Tongue (tissue), 2 donors: ENCODE measurements around the gene GLYATL1B. TPM values are rescaled to one million over a fixed set of nuclear protein-coding genes. Genes with fewer than 3 reads are reported as not detected.
A peak's percentile ranks its signal among the peaks of the same experiment; 100 is the strongest.
"Not testable (repeated sequence)": the region's sequence is repeated elsewhere in the genome, so short reads cannot be mapped to it uniquely, and the experiment has no call there.

Experiments
- DNase-seq: peaks from one replicate; pipeline ENCODE4 v3.0.0-alpha.2; 2015
- total RNA-seq: library from RNA; depleted of rRNA; stranded (reverse); fragments of >200 nt; gene quantifications from one replicate; pipeline ENCODE4 v1.2.3, GENCODE V29; 2014

GLYATL1B gene
- total RNA-seq, 1 donor from 2014 or later: not detected

DNA sequence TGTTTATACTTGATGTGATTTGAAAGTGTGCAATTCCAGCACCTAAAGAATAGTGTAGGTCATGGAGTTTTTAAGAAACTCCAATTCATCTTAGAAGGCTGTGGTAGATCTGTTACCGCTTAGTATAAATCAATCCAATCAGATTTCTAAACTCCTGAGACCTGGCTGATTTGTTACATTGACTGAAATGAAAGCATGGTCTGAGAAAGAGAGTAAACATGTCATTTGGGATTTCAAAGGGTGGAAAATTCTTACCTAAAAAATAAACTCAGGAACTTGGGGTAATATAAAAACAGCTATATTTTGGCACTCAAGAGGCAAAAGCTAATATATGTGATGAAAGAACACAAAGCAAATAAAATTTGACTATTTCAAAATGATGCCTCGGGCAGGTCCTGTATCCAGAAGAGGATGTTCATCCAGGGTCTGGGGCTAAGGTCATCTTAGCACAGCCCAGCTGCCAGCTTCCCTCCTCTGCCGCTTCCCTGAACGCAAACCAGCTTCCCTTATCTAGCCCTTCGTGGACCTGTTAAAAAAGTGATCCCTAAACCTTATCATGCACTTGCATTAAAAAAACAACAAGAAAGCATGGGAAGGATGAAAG lies 10.0 kb downstream of the GLYATL1B start:
- not testable (repeated sequence) for DNase-seq

DNA sequence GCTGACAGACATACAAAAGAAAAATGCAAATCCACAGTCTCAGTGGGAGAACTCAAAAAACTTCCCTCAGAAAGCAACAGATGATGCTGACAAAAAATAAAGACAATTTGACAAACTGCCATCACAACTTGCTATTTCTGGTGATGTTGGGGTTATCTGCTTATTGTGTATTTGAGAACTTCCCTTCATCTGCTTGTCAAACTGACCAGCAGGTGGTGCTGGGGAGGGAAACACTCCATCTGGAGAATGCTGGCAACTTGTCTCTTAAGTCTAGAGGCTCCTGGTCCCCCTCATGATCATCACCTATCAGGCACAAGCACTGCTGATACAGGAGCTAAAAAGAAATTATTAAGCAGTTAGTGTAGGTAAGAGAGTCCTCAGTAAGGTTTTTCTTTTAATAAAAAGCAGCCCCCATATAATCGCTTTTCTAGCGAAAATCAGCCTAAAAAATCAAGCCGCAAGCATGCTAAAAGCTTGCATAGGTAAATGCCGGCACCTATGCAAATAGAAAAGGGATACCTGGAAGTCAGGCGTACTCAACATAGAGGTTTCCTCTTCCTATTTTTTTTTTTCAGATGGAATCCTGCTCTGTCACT lies 11.1 kb downstream of the GLYATL1B start:
- DNase-seq: peak; percentile 66

DNA sequence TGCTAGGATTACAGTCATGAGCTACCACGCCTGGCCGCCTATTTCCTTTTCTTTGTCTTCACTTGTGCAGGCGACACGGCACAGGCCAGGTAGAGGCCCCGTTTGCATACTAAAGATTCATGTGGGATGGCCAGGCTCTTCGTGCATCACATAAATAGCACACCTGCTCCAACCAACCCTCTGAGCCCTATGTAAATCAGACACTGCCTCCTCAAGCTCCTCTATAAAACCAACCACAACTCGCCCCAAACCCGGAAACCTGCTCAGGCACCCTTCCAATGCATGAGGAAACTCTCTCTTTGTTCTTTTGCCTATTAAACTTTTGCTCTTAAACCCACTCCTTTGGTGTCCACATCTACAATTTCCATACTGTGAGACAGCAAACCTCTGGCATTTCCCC lies 11.8 kb downstream of the GLYATL1B start:
- DNase-seq: not testable (repeated sequence)

DNA sequence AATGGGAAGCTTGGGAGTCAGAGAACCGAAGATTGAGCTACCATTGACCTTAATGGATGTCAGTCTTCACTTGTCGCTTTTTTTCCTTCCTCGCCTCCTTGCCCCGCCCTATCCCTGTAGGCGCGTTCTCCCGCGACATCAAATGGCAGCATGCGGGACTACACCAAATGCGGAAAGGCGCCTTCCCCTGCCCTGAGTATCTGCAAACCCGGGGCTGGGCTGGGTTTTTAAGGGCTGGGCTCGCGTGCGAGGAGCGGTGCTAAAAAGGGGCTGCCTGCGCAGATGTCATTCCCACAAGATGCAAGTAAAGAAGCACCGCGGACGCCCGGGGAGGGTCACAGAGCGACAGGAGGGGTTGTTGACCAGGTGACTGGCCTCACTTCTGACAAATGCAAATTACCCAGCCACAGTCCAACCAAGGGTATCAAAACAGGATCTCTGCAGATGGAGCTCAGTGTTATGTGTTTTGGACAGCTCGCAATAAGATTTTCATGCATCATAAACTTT lies 16.2 kb downstream of the GLYATL1B start:
- peak; percentile 67 for DNase-seq

DNA sequence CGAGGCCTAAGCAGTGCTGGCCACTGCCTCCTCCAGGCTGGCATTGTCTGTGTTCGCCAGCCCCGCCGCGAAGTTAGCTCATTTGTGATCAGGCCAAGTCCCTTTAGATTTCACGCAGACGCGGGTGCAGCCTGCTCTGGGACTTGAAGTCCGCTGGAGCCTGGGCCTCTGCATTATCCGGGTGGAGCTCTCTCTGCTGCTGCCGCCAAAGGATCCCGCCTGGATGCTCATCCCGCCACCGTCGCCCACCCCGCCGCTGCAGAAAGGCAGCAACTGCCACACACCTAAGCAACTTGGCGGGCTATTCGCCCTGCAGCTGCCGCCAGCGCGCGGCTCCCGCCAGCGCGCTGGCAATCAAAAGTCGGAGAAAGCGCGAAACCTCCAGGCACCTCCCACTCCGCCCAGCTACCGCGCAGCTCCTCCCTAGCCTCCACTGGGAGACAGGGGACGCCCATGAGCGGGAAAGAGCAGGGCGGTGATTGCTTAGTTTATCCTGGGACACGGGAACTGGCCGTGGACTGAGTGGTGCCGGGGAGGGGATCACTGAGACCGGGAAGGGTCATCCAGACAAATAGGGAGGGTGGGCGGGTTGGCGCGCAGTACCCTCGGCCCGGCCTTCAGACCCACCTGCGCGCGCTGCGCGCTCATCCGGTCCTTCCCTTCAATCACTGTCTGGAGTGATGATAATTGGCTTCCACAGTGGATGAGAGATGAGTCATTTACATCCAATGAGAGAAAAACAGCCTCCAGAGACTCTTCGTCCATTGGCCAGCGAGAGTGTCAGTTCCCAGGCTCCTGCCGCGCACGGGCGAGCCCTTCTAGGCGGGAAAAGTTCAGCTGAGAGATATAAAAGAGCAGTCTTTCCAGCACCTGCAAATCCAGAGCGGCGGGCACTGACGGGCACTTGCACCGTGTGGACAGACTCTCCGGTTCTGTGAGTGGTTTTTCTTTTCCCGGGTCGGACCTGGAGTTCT lies 20.5 kb downstream of the GLYATL1B start, which contains the start of gene FAM111B:
TSS of gene FAM111B (plus strand) at position 875 of the 974 bp plus-strand sequence. CDS start 2,389 bp downstream, outside the sequence.
- peak; percentile 95 for DNase-seq

DNA sequence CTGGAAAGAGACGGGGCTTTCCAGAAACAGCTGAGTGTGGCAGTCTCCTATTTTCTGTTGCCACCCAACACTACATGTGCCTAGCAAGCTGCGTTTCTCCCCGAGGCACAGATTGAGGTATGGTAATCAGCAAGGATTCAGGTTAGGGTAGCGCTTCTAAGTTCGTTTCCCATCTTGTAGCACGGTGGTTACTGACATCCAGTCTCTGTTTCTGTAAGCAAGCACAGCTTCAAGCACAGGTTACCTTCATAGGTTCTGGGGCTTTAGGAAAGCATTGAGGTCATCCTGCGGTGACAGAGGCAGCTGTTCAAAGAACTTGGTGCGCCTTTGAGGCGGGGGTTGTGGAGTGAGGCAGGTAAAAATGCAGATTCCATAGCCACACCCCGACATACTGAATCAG lies 21.6 kb downstream of the GLYATL1B start:
- DNase-seq: not testable (repeated sequence)

DNA sequence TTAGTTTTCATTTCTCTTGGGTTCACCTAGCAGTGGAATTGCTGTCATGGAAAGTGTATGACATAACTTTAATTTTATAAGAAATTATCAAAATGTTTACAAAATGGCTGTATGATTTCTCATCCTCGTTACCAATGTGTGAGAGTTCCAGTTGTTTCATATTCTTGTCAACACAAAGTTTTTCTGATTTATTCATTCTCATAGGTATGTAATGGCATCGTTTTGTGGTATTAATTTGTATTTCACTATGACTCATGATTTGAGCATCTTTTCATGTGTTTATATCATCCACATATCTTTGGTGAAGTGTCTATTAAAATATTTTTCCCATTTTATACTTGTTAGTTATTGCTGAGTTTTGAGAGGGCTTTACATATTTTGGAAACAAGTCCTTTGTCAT lies 26.4 kb downstream of the GLYATL1B start:
- DNase-seq: no peak

DNA sequence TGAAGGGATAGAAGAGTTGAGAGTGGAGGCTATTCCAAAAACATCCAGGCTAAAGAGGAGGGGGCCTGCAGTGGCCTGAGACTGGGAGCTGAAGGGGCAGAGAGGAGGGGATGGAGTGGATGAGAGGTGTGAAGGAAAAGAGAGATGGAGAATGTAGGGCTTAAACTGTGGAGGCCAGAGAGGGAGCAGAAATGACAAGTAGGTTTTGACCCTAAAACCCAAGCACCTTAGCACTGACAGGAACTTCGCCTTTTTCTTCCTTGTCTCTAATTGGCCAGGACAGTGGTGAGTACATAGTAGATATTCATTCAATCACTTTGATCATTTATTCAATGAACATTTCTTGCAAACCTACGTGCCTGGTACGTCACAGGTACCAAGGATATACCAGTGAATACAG lies 28.2 kb downstream of the GLYATL1B start:
- DNase-seq: no peak

DNA sequence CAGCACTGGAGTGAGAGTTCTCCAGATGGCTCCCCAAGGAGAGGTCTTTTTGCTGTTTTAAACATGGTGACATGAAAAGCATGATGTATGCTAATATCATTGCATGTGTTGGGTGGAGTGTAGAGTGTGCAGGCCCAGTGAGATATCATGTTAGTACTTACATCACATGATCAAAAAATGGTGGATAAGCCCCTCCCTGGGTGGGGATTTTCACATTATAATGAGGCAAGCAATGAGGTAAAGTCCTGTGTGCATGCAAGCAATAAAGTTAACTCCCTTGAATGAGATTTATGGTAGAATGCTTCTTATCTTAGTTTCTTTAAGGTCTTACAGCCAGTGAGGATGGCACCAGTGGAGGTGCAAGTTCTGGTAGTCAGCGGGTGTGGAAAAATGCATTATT lies 29.4 kb downstream of the GLYATL1B start:
- no peak for DNase-seq

DNA sequence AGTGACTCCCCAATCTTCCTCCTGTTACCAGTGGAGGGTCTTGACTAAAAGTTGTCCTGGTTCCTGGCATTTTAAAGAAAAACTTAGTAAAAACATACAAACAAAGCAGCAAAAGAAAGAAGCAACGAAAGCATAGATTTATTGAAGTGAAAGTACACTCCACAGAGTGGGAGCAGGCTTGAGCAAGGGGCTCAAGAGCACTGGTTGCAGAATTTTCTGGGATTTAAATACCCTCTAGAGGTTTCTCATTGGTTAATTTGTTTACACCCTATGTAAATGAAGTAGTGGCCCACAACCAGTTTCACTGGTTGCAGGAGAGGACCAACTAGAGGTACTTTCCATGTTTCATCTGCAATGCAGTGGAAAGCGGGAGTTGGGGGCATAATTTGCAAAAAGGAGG lies 31.7 kb downstream of the GLYATL1B start:
- no peak for DNase-seq

DNA sequence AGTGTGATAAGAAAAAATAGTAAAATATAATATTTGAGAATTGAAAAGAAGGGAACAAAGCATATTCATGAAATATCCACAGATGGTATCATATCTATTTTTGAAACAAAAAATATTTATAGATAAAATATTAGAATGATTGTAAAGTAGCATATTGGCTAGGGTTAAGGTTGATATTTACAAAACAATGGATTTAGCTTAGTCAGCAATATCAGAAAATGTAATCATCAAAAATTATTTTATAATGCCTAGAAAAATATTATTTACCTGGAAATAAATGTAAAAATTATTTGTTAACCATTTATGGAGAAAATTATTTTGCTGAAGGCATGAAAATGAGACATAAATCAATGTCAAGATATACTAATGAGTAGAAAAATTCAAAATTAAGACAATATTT lies 33.7 kb downstream of the GLYATL1B start:
- DNase-seq: no peak

DNA sequence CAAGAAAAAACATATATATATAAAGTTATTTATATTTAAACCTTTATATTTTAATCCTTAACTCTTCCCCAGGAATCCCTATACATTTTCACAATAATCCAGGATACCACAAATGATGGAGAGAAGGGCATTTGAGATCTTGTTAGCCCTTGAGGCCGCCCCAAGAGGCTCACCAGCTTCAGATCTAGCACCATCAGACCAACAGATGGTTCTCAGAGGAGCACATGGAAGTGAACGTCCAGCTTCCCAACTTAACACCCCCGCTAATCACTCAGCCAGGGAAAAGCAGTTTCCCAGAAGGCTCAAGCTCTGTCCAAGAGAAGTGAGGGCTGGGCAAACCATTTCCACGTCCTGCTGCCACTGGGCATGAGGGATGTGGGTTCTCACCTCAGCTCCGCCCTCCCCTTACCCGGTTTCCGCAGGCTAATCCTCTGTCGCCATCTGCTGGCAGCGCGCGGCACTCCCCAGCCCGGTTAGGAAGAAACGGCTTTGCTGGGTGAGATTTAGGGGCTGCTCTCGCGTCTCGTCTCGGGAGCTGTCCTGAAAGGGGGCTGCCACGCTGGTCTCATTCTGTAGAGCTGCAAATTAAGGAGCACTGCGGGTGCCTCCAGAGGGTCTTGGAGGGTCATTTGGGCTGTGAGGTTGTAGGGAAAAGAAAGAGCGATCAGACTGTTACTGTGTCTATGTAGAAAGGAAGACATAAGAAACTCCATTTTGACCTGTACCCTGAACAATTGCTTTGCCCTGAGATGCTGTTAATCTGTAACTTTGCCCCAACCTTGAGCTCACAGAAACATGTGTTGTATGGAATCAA lies 49.7 kb downstream of the GLYATL1B start:
- peak; percentile 88 for DNase-seq

DNA sequence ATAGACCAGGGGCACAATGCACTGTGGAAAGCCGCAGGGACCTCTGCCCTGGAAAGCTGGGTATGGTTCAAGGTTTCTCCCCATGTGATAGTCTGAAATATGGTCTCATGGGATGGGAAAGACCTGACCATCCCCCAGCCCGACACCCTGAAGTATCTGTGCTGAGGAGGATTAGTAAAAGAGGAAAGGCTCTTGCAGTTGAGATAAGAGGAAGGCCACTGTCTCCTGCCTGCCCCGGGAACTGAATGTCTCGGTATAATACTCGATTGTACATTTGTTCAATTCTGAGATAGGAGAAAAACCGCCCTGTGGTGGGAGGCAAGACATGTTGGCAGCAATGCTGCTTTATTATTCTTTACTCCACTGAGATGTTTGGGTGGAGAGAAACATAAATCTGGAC lies 50.4 kb downstream of the GLYATL1B start:
- not testable (repeated sequence) for DNase-seq

DNA sequence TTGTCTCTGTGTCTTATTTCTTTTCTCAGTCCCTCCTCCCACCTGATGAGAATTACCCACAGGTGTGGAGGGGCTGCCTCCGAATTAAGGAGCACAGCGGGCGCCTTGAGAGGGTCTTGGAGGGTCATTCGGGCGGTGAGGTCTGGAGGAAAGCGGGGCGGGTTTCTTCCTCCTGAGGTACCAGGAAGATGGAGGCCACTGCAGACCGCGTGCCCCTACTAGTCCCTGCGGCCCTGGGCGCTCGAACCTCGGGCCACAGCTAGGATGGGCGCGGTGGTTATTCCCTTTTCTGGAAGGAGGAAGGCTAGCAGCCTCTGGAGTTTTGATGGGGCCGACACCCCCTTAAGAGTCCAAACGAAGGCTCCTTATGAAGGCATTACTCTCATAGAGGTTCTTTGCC lies 51.1 kb downstream of the GLYATL1B start:
- no peak for DNase-seq

DNA sequence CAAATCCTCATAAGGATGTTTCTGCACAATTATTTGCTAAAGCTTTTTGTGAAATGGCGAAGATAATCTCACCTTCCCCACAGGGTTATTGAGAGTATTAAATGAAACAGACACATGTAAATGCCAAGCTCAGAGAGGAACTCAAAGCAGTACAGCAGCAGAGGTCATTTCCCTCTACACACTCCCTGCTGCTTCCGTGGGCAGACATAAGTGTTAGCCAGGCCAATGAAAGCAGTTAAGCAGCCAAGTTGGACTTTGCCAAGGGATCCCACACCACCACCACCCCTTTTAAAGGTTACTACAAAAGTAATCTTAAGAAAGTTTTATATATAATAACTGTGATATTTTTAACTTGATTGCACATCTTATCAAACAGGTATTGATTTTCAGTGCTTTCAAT lies 52.5 kb downstream of the GLYATL1B start:
- DNase-seq: no peak

DNA sequence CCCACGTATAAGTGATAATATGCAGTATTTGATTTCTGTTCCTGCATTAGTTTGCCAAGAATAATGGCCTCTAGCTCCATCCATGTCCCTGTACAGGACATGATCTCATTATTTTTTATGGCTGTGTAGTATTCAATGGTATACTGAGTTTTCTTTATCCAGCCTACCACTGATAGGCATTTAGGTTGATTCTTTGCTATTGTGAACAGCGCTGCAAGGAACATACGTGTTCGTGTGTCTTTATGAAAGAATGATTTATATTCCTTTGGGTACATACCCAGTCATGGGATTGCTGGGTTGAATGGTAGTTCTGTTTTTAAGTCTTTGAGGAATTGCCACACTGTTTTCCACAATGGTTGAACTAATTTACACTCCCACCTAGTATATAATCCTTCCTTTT lies 55.1 kb downstream of the GLYATL1B start:
- DNase-seq: no peak

DNA sequence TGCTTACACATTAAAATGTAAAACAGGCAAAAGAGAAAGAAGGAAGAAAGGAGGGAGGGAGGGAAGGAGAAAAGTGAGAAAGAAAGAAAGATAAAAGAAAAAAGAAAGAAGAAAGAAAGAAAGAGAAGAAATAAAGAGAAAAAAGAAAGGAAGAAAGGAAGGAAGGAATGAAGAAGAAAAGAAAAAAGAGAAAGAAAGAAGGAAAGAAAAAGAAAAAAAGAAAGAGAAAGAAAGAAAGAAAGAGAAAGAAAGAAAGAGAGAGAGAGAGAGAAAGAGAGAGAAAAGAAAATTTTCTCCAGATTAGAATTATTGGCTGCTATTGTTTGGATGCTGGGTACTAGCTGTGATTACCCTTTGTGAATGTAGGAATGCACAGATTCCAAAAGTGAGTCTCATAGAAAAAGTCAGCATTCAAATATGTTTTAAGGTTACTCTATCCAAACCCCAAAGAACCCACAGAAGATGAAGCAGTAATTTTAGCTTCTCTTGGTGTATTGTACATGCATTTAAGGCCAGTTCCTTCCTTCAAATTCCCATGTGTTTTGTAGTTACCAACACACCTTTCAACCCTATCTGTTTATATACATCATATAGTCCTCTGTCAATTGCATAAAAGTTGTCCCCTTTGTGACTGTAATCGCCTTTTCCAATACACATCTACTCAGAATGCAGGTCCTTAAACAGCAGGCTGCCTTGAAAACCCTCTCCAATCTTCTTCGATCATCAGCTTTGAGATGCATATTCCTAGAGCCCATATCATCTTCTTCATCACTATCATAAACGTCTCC lies 55.8 kb downstream of the GLYATL1B start:
- DNase-seq: no peak

DNA sequence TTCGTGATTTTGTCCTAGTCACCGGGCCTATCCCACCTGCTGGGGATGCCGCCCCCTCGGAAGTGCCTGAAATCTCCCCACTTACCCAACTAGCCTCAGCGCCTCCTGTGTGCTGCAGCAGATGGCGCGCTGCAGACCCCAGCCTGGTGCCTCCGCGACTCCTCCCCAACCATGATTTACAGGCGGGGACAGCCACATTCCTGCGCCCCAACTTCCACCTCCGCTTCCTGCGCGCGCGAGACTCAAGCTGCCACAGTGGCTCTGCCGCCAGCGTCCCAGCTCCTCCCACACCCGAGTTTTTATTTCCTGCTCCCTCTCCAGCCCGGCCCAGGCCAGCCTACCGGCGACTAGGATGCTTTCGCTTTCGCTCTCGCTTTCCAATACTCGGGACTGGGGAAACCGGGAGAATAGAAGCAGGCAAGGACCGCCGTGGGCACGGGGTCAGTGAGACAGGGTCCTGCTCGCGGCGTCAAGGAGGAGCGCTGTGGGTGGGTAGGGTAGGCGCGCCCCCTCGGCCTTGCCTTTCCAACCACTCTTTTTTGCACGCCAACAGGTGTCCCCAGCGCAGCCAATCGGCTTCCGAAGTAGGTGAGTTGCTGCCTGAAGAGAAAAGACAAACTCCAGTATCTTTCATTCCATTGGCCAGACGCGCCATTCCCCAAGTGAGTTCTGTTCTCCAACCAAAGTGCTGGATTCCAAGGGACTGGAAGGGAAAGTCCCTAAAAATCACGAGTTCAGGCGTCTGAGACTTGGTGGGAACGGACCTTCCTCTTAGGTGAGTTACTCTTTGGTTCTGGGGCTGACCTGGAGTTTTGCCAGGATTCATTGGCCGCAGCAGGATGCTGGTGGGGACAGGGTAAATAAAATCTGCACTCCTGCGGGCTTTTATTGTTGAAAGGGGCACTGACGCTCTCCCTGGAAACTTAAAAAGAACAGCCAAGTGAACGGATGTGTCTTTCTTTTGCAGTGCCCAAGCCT lies 56.7 kb downstream of the GLYATL1B start, which contains the start of gene FAM111A:
TSS of gene FAM111A (plus strand) at position 327 of the 978 bp plus-strand sequence. CDS start 6,017 bp downstream, outside the sequence.
- peak; percentile 94 for DNase-seq

DNA sequence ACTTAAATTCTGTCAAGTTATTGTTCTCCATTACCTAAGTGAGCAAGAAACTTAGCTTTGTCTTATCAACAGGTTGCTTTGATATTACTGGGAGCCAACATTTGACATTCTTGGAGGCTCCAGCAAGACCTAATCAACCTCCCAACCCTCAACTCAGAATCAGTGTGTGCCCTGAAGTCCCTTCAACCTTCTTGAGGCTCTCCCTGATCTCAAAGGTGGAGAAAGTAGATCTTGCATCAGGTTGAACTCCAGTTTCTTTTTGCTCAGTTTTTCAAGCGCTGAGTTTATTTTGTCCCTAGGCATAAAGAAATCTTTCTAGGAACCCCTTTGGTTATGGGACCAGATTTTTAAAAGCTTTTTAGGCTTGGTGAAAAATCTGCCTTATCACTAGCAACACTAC lies 58.0 kb downstream of the GLYATL1B start:
- DNase-seq: no peak
